ENCODE results near the gene FHOD3.

DNA sequence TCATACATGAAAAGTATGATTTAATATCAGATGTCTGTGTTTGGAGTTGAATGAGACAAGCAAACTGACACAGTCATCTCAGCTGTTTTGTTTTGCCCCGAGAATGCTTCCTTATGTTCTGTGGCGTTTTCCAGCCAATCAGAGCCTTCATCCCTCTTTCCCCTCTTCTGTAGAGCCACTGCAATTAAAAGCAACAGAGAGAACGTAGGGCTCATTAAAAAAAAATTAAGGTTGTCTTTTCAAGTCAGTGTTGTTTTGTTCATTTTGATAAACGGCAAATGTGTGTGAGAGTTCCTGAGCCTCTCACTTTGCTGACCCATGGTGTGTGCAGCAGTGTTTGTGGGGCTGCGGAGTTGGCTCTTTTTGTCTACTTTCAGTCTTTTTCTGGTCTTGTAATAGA lies 216.0 kb downstream of the FHOD3 start:
- TF ChIP-seq POLR2A (IDR thresholded peaks at IDR 0.05; ENCODE audit: low read length), result no peak
- no peak for TF ChIP-seq GATA1 (IDR thresholded peaks at IDR 0.05; ENCODE audit: low read depth, low read length)
